ENCODE measurements around the gene PPFIA4.

Gene PPFIA4

GRCh38 chr1:203045336-203045735, 19.0 kb downstream of the PPFIA4 start:
- ChIA-PET POLR2A (no interaction called here), CTCF (no interaction called here)
- TF ChIP-seq FOXK2 (IDR thresholded peaks at IDR 0.05), result no peak
- TF ChIP-seq L3MBTL2 (conservative IDR thresholded peaks at IDR 0.05), result no peak
- no peak for TF ChIP-seq PKNOX1 (IDR thresholded peaks at IDR 0.05)
- no peak for TF ChIP-seq LEF1 (IDR thresholded peaks at IDR 0.05; ENCODE audit: borderline replicate concordance)
- no peak for TF ChIP-seq FOXM1 (IDR thresholded peaks at IDR 0.05; ENCODE audit: borderline replicate concordance)
- TF ChIP-seq TARDBP (IDR thresholded peaks at IDR 0.05), result no peak
- TF ChIP-seq FOXA1 (IDR thresholded peaks at IDR 0.05), result no peak
- TF ChIP-seq SUZ12 (IDR thresholded peaks at IDR 0.05), result no peak
- TF ChIP-seq NFRKB (IDR thresholded peaks at IDR 0.05), result no peak
- TF ChIP-seq SP1 (IDR thresholded peaks at IDR 0.05), result no peak
- no peak for TF ChIP-seq ARNT (IDR thresholded peaks at IDR 0.05)
- TF ChIP-seq BHLHE40 (IDR thresholded peaks at IDR 0.05; ENCODE audit: borderline replicate concordance), result no peak
- no peak for TF ChIP-seq ZNF384 (IDR thresholded peaks at IDR 0.05)
- no peak for TF ChIP-seq HDGF (IDR thresholded peaks at IDR 0.05; ENCODE audit: borderline replicate concordance)
- no peak for DNase-seq (ENCODE audit: extremely low spot score)

- no peak for TF ChIP-seq PKNOX1 (IDR thresholded peaks at IDR 0.05)
- TF ChIP-seq FOXA1 (IDR thresholded peaks at IDR 0.05), result no peak
- no peak for TF ChIP-seq SP1 (IDR thresholded peaks at IDR 0.05)
- TF ChIP-seq SUZ12 (IDR thresholded peaks at IDR 0.05), result no peak
- TF ChIP-seq NFRKB (IDR thresholded peaks at IDR 0.05), result no peak
- no peak for TF ChIP-seq HDGF (IDR thresholded peaks at IDR 0.05; ENCODE audit: borderline replicate concordance)
- TF ChIP-seq TARDBP (IDR thresholded peaks at IDR 0.05), result no peak
- TF ChIP-seq ELF4 (IDR thresholded peaks at IDR 0.05), result no peak
- no peak for TF ChIP-seq ARNT (IDR thresholded peaks at IDR 0.05)
- TF ChIP-seq FOXM1 (IDR thresholded peaks at IDR 0.05; ENCODE audit: borderline replicate concordance), result no peak
- TF ChIP-seq L3MBTL2 (conservative IDR thresholded peaks at IDR 0.05), result no peak
- no peak for TF ChIP-seq LEF1 (IDR thresholded peaks at IDR 0.05; ENCODE audit: borderline replicate concordance)
- no peak for TF ChIP-seq FOXK2 (IDR thresholded peaks at IDR 0.05)
- no peak for TF ChIP-seq BHLHE40 (IDR thresholded peaks at IDR 0.05; ENCODE audit: borderline replicate concordance)
- no peak for TF ChIP-seq ZNF384 (IDR thresholded peaks at IDR 0.05)
- no peak for TF ChIP-seq CTBP1 (IDR thresholded peaks at IDR 0.05; ENCODE audit: borderline replicate concordance)
- ChIA-PET CTCF (interaction anchor here (0.9 kb wide), 1 partner anchor 10 kb away, joined by 3 read pairs; no protein-coding TSS in a partner anchor), POLR2A (no interaction called here)
- no peak for DNase-seq (ENCODE audit: extremely low spot score)
These were observed 19.7 kb downstream of the PPFIA4 start for GRCh38 chr1:203045821-203046594.

- POLR2A ChIA-PET, result interaction anchor here (1.0 kb wide), 1 partner anchor 70 kb away, joined by 3 read pairs; no protein-coding TSS in a partner anchor
These were observed 20.8 kb downstream of the PPFIA4 start for GRCh38 chr1:203046984-203047630.

GRCh38 chr1:203048086-203048485, 21.8 kb downstream of the PPFIA4 start:
- CTCF ChIA-PET, result interaction anchor here (1.2 kb wide), 1 partner anchor 8 kb away, joined by 4 read pairs; no protein-coding TSS in a partner anchor
- POLR2A ChIA-PET, result interaction anchor here (1.0 kb wide), 1 partner anchor 69 kb away, joined by 3 read pairs; no protein-coding TSS in a partner anchor
- no peak for DNase-seq (ENCODE audit: extremely low spot score)
- TF ChIP-seq FOXK2 (IDR thresholded peaks at IDR 0.05), result no peak
- no peak for TF ChIP-seq NFRKB (IDR thresholded peaks at IDR 0.05)
- TF ChIP-seq HDGF (IDR thresholded peaks at IDR 0.05; ENCODE audit: borderline replicate concordance), result no peak
- no peak for TF ChIP-seq TARDBP (IDR thresholded peaks at IDR 0.05)
- TF ChIP-seq FOXA1 (IDR thresholded peaks at IDR 0.05), result no peak
- no peak for TF ChIP-seq CTBP1 (IDR thresholded peaks at IDR 0.05; ENCODE audit: borderline replicate concordance)
- TF ChIP-seq SUZ12 (IDR thresholded peaks at IDR 0.05), result no peak
- no peak for TF ChIP-seq ZNF384 (IDR thresholded peaks at IDR 0.05)
- TF ChIP-seq BHLHE40 (IDR thresholded peaks at IDR 0.05; ENCODE audit: borderline replicate concordance), result no peak
- TF ChIP-seq ELF4 (IDR thresholded peaks at IDR 0.05), result no peak
- TF ChIP-seq FOXM1 (IDR thresholded peaks at IDR 0.05; ENCODE audit: borderline replicate concordance), result no peak
- TF ChIP-seq ARNT (IDR thresholded peaks at IDR 0.05), result no peak
- TF ChIP-seq PKNOX1 (IDR thresholded peaks at IDR 0.05), result no peak
- no peak for TF ChIP-seq L3MBTL2 (conservative IDR thresholded peaks at IDR 0.05)
- TF ChIP-seq SP1 (IDR thresholded peaks at IDR 0.05), result no peak

More at GRCh38 chr1:203046984-203047630, 20.8 kb downstream of the PPFIA4 start:
- CTCF ChIA-PET, result interaction anchor here (0.9 kb wide), 1 partner anchor 9 kb away, joined by 3 read pairs; no protein-coding TSS in a partner anchor
- no peak for TF ChIP-seq FOXK2 (IDR thresholded peaks at IDR 0.05)
- no peak for DNase-seq (ENCODE audit: extremely low spot score)

GRCh38 chr1:203048555-203049051, 22.3 kb downstream of the PPFIA4 start:
- ChIA-PET POLR2A (no interaction called here), CTCF (interaction anchor here (1.2 kb wide), 1 partner anchor 9 kb away, joined by 4 read pairs; no protein-coding TSS in a partner anchor)
- no peak for TF ChIP-seq SUZ12 (IDR thresholded peaks at IDR 0.05)
- no peak for DNase-seq (ENCODE audit: extremely low spot score)

GRCh38 chr1:203049077-203049476, 22.8 kb downstream of the PPFIA4 start:
- POLR2A ChIA-PET, result no interaction called here
- CTCF ChIA-PET, result interaction anchor here (1.2 kb wide), 1 partner anchor 9 kb away, joined by 4 read pairs; no protein-coding TSS in a partner anchor
- DNase-seq (ENCODE audit: extremely low spot score), result no peak
- no peak for TF ChIP-seq NFRKB (IDR thresholded peaks at IDR 0.05)
- TF ChIP-seq ZNF384 (IDR thresholded peaks at IDR 0.05), result no peak
- TF ChIP-seq FOXA1 (IDR thresholded peaks at IDR 0.05), result no peak
- no peak for TF ChIP-seq FOXM1 (IDR thresholded peaks at IDR 0.05; ENCODE audit: borderline replicate concordance)
- no peak for TF ChIP-seq ELF4 (IDR thresholded peaks at IDR 0.05)
- TF ChIP-seq CTBP1 (IDR thresholded peaks at IDR 0.05; ENCODE audit: borderline replicate concordance), result no peak
- no peak for TF ChIP-seq BHLHE40 (IDR thresholded peaks at IDR 0.05; ENCODE audit: borderline replicate concordance)
- TF ChIP-seq L3MBTL2 (conservative IDR thresholded peaks at IDR 0.05), result no peak
- TF ChIP-seq HDGF (IDR thresholded peaks at IDR 0.05; ENCODE audit: borderline replicate concordance), result no peak
- TF ChIP-seq SUZ12 (IDR thresholded peaks at IDR 0.05), result no peak
- TF ChIP-seq TARDBP (IDR thresholded peaks at IDR 0.05), result no peak
- TF ChIP-seq PKNOX1 (IDR thresholded peaks at IDR 0.05), result no peak
- no peak for TF ChIP-seq LEF1 (IDR thresholded peaks at IDR 0.05; ENCODE audit: borderline replicate concordance)
- TF ChIP-seq FOXK2 (IDR thresholded peaks at IDR 0.05), result no peak
- no peak for TF ChIP-seq SP1 (IDR thresholded peaks at IDR 0.05)
